Pancreas (tissue), 10 donors: ENCODE measurements around the gene LRP2BP. TPM values are rescaled to one million over a fixed set of nuclear protein-coding genes. Genes with fewer than 3 reads are reported as not detected.

Source experiments
- ATAC-seq, 4 donors: fragments of 200-7000 bp; cut with Tn5 transposase; one replicate each; pipeline versions ENCODE4 v1.8.0 to v1.9.1; 2020; ENCODE audit warnings: mild to moderate bottlenecking in 4 of 4, moderate library complexity in 4 of 4
- DNase-seq, 6 donors: peaks; one replicate each; pipeline ENCODE4 v3.0.0-alpha.2; 2020
- FAIRE-seq: peaks from 2 replicates; lab custom pipeline; 2012; peaks lifted over from hg19 to GRCh38; lab: Jason Lieb, UNC
- H3K27ac ChIP-seq, 4 donors: fragments of 200-600 bp; sonication (generic); 1 replicate in 3 of 4; 2 replicates in 1 of 4; pipeline versions ENCODE4 v1.5.0 to v1.8.0; 2020
- H3K27me3 ChIP-seq, 4 donors: fragments of 200-600 bp; one replicate each; pipeline ENCODE4 v1.8.0; 2021
- H3K36me3 ChIP-seq, 3 donors: fragments of 200-600 bp; sonication (generic) in 1 of 3; one replicate each; pipeline versions ENCODE4 v1.5.0 to v1.8.0; 2020 to 2021
- H3K4me1 ChIP-seq, 3 donors: fragments of 200-600 bp; one replicate each; pipeline ENCODE4 v1.8.0; 2021
- H3K4me3 ChIP-seq, 4 donors: fragments of 200-600 bp; sonication (generic) in 2 of 4; one replicate each; pipeline versions ENCODE4 v1.5.0 to v1.8.0; 2020 to 2021
- H3K9me3 ChIP-seq, 4 donors: fragments of 200-600 bp; one replicate each; pipeline ENCODE4 v1.8.0; 2021
- WGBS, 2 donors: extraction: QIAGEN DNeasy Blood & Tissue Kit; methylation state at CpG; one replicate each; pipeline ENCODE4 v1.1.7; 2013; 5-methylcytosine and 5-hydroxymethylcytosine counted together
- intact Hi-C, 3 donors: fragments of 100-400 bp; cut with DNase I; formaldehyde crosslinking; loops; one replicate each; pipeline versions ENCODE4 v1.11.1 to v1.14.2; 2022
- polyA plus RNA-seq, 2 donors: library from polyadenylated mRNA; stranded (reverse); fragments of 200-250 nt; gene quantifications; one replicate each; pipeline ENCODE4 v1.2.3, GENCODE V29; 2013
- total RNA-seq, 6 donors: library from RNA; stranded (reverse); fragmentation: NEBNext Ultra II Directional in 4 of 6; extraction: Animal tissue kit (Norgen Biotek cat#: 25700) in 4 of 6; gene quantifications; one replicate each; pipeline versions ENCODE4 v1.2.1 to v1.2.4, GENCODE V29; 2021 to 2023
- TF ChIP-seq, protein P1 (sequence below), 4 donors: fragments of 200-600 bp; sonication (generic) in 3 of 4; IDR thresholded peaks; one replicate each; pipeline versions ENCODE4 v1.5.0 to v1.8.0; 2021; ENCODE audit warnings: antibody characterized with exemption in 4 of 4
- donor health status: healthy with polysubstance abuse.
- donor health status: DM: no; HTN: no; CAD: no; lungs with moderate emphysema.
- donor health status: DM: no; HTN: no; CAD: no.
- donor health status: control.
- donor health status: control.
- donor health status: Bipolar disorder and iron deficiency.
- donor health status: DM: yes; HTN: yes; CAD: no.
- donor health status: DM: no; HTN: no; CAD: no.
- donor health status: DM: no; HTN: no; CAD: no.
- donor health status: DM: yes; HTN: yes; CAD: no.

Gene LRP2BP
- total and polyA plus RNA-seq, 8 donors = 0.72 to 2.1 (median 1.00) TPM

DNA sequence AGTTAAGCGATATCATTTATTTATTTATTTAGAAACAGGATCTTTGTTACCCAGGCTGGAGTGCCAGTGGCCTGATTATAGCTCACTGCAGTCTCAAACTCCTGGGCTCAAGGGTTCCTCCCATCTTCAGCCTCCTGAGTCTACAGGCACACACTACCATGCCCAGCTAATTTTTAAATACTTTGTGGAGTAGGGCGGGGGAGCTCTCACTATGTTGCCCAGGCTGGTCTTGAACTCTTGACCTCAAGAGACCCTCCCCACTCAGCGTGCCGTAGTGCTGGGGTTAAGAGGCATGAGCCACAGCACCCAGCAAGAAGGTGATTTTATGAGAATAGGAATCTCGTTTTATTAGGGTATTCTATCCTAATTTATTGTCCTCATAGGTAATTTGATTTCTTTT is 33.9 kb upstream of the LRP2BP start:
- FAIRE-seq (no peak), DNase-seq (no peak), ATAC-seq (no peak)
- TF ChIP-seq, protein P1, sequence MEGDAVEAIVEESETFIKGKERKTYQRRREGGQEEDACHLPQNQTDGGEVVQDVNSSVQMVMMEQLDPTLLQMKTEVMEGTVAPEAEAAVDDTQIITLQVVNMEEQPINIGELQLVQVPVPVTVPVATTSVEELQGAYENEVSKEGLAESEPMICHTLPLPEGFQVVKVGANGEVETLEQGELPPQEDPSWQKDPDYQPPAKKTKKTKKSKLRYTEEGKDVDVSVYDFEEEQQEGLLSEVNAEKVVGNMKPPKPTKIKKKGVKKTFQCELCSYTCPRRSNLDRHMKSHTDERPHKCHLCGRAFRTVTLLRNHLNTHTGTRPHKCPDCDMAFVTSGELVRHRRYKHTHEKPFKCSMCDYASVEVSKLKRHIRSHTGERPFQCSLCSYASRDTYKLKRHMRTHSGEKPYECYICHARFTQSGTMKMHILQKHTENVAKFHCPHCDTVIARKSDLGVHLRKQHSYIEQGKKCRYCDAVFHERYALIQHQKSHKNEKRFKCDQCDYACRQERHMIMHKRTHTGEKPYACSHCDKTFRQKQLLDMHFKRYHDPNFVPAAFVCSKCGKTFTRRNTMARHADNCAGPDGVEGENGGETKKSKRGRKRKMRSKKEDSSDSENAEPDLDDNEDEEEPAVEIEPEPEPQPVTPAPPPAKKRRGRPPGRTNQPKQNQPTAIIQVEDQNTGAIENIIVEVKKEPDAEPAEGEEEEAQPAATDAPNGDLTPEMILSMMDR (IDR thresholded peaks at IDR 0.05) = no peak
- intact Hi-C loops = no loop called here
- H3K27me3 ChIP-seq = no peaks in the 10 kb centered on the region
- 60 to 69% methylated on average over 5 of the region's 5 CpGs for WGBS, 2 donors
- H3K27ac ChIP-seq = no peak overlapping the region
- no peaks in the 10 kb centered on the region for H3K9me3 ChIP-seq
- H3K4me3 ChIP-seq = no peak overlapping the region
- peaks cover 0 to 3% (median 3%) of the 10 kb centered on the region in 3 donors for H3K4me1 ChIP-seq
- no peaks in the 10 kb centered on the region for H3K36me3 ChIP-seq

DNA sequence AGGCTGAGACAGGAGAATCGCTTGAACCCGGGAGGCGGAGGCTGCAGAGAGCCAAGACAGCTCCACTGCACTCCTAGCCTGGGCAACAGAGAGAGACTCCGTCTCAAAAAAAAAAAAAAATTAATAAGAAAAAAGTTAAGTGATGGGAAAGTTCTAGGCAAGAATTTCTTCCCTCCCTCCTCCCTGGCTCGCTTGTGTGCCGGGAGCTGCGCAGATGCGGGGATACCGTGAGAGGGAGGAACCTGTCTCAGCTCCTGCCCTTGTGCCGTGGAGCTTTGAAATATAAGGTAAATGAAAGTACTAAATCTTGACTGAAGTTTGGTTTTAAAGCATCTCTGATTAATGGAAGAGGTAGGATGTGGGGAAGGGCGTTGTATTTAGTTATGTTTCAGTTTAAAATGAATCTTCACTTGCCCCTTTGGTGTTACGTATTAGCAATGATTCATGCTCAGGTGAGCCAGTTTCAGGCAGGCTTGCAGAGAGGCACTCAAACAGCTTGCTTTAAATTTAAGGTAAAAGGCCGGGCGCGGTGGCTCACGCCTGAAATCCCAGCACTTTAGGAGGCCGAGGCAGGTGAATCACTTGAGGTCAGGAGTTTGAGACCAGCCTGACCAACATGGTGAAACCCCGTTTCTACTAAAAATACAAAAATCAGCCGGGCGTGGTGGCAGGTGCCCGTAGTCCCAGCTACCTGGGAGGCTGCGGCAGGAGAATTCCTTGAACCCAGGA is 31.4 kb upstream of the LRP2BP start:
- no peaks in the 10 kb centered on the region for H3K9me3 ChIP-seq
- FAIRE-seq = no peak
- TF ChIP-seq, protein P1 (IDR thresholded peaks at IDR 0.05) = no peak
- peaks cover 0 to 14% (median 8%) of the 10 kb centered on the region in 3 donors for H3K4me1 ChIP-seq
- H3K27ac ChIP-seq = no peak overlapping the region
- intact Hi-C loops = no loop called here
- H3K36me3 ChIP-seq = no peaks in the 10 kb centered on the region
- DNase-seq = no peak
- WGBS, 2 donors = 86 to 87% methylated on average over 22 of the region's 22 CpGs
- no peak overlapping the region for H3K4me3 ChIP-seq
- no peak for ATAC-seq
- no peaks in the 10 kb centered on the region for H3K27me3 ChIP-seq

DNA sequence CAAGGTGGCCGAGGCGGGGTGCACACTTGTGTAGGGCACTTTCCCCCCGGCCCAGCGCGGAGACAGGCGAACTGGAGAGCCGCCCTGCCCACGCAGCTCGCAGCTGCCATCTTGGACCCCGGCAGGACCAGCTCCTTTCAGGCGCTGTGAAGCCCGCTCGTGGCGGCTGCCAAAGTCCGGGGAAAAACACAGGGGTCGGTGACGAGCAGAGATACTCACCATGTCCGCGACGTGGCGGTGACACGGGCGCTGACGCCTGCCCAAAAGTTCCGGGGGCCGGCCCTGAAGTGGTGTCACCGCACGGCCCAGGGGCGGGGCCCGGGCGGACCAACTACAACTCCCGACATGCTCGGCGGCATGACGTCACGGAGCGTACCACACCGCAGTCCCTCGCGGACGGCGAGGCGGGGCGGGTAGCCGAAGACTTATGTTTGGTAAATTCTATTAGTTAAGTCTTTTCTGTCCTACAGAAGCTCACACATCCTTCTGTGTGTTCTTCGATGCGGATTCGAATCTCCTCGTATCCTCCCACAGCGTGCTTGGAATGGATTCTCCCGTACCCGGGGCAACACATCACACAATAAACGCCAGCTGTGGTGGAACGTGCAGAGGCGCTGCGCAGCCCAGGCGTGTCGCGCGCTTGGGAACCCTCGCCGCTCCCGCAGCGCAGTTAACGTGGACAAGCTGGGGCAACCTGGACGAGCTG is 30.1 kb upstream of the LRP2BP start, which contains the start of gene UFSP2:
TSS of gene UFSP2 (minus strand) at position 318 of the 706 bp plus-strand sequence. CDS start at position 222, 96 bp downstream.
- intact Hi-C loops = no loop called here
- peaks cover 0 to 14% (median 8%) of the 10 kb centered on the region in 3 donors for H3K4me1 ChIP-seq
- no peaks in the 10 kb centered on the region for H3K27me3 ChIP-seq
- ATAC-seq (peak; percentile 95 to 98 (median 96)), FAIRE-seq (no peak), DNase-seq (peak; percentile 84 to 95 (median 90))
- peak within 1 kb of the TSS; percentile 46 to 79 (median 74) for H3K4me3 ChIP-seq
- peak within 1 kb of the TSS; percentile 97 to 98 (median 98) for H3K27ac ChIP-seq
- no peaks in the 10 kb centered on the region for H3K9me3 ChIP-seq
- H3K36me3 ChIP-seq = no peaks in the 10 kb centered on the region
- TF ChIP-seq, protein P1 (IDR thresholded peaks at IDR 0.05) = no peak
- WGBS, 2 donors = 0% methylated on average over 59 to 66 of the region's 66 CpGs

DNA sequence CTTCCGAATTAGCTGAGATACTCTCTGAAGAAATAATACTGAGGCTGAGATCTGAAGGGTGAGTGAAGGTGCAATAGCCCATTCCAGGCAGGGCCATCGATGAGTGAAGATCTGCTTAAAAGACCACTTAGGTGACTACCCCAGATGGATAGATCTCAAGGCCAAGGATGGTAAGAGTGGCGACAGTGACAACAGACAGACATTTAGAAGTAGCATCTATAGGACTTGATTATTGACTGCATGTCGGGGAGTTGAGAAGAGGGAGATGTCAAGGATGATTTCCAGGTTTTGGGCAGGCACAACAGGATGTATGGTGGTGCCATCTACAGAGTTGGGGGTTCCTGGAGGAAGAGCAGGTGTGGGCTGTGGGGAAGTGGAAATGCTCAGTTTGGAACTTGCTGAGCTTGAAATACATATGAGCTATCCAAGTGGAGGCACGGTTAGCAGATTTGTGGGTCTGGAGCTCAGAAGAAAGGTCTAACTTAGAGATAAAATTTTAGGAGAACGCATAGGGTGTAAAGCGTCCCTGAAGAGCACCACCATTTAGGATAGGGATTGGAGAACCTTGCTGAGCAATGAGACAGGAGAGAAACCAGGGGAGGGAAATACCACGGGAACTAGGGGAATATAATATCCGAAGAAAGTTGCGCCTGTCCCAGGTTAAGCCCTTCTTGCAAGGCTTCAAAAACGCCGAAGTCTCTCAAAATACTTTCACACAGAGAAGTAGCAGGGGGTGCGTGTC is 29.4 kb upstream of the LRP2BP start:
- no peak for DNase-seq
- WGBS, 2 donors = 8 to 12% methylated on average over 13 of the region's 13 CpGs

More for the DNA sequence above, 29.4 kb upstream of the LRP2BP start:
- TF ChIP-seq, protein P1 (IDR thresholded peaks at IDR 0.05) = no peak
- FAIRE-seq = no peak
- Histone ChIP-seq H3K36me3 (no peaks in the 10 kb centered on the region), H3K4me1 (peaks cover 0 to 14% (median 11%) of the 10 kb centered on the region in 3 donors), H3K4me3 (peak overlapping the region; percentile 46 to 79 (median 74)), H3K9me3 (no peaks in the 10 kb centered on the region), H3K27ac (peak overlapping the region; percentile 97 to 98 (median 98)), H3K27me3 (no peaks in the 10 kb centered on the region)
- intact Hi-C loops = no loop called here
- peak; percentile 27 to 49 (median 42) for ATAC-seq
